Cardiac muscle cell (in vitro differentiated cells and primary cell): ENCODE results near the gene PHF24. TPM values are rescaled to one million over a fixed set of nuclear protein-coding genes. Genes with fewer than 3 reads are reported as not detected.
"Not testable (repeated sequence)": the region's sequence is repeated elsewhere in the genome, so short reads cannot be mapped to it uniquely, and the experiment has no call there.

Experiments
- DNase-seq, 2 donors: peaks; one replicate each; pipeline versions ENCODE4 v3.0.0 to v3.0.0-alpha.2; 2010 to 2017; ENCODE audit warnings: low read depth in 1 of 2, low spot score in 1 of 2
- H3K27ac ChIP-seq: fragments of 200-600 bp; sonication (generic); 2 replicates; pipeline ENCODE4 v1.5.1; 2016
- H3K27me3 ChIP-seq: fragments of 200-600 bp; sonication (generic); 2 replicates; pipeline ENCODE4 v1.6.0; 2016; ENCODE audit warnings: control low read depth
- H3K36me3 ChIP-seq: fragments of 200-600 bp; sonication (generic); 2 replicates; pipeline ENCODE4 v1.5.1; 2016; ENCODE audit warnings: control low read depth
- H3K4me1 ChIP-seq: fragments of 200-600 bp; sonication (generic); 2 replicates; pipeline ENCODE4 v1.8.1; 2017; ENCODE audit warnings: low read depth, mild to moderate bottlenecking, mixed run types
- H3K4me3 ChIP-seq: fragments of 200-600 bp; sonication (generic); 2 replicates; pipeline ENCODE4 v1.5.1; 2016; ENCODE audit warnings: mild to moderate bottlenecking
- H3K9me3 ChIP-seq: fragments of 200-600 bp; sonication (generic); 2 replicates; pipeline ENCODE4 v1.5.1; 2017; ENCODE audit warnings: low read depth, mild to moderate bottlenecking, control low read depth
- polyA plus RNA-seq: library from polyadenylated mRNA; unstranded; fragments of >200 nt; fragmentation: Nextera tagmentation; extraction: Ambion mirVana; gene quantifications from 2 replicates; pipeline ENCODE4 v1.2.1, GENCODE V29; 2016
- total RNA-seq: library from RNA; depleted of rRNA; stranded (reverse); fragments of >200 nt; gene quantifications from 2 replicates; pipeline ENCODE4 v1.2.3, GENCODE V29; 2016
- TF ChIP-seq, protein P1 (sequence below): IDR thresholded peaks from 2 replicates; pipeline ENCODE4 v1.5.1; 2012; ENCODE audit warnings: low read depth, mild to moderate bottlenecking, low read length

The PHF24 gene
- total RNA-seq, result 1.1 and 2.9 TPM in 2 replicates
- polyA plus RNA-seq, result 0.95 and 1.4 TPM in 2 replicates

DNA sequence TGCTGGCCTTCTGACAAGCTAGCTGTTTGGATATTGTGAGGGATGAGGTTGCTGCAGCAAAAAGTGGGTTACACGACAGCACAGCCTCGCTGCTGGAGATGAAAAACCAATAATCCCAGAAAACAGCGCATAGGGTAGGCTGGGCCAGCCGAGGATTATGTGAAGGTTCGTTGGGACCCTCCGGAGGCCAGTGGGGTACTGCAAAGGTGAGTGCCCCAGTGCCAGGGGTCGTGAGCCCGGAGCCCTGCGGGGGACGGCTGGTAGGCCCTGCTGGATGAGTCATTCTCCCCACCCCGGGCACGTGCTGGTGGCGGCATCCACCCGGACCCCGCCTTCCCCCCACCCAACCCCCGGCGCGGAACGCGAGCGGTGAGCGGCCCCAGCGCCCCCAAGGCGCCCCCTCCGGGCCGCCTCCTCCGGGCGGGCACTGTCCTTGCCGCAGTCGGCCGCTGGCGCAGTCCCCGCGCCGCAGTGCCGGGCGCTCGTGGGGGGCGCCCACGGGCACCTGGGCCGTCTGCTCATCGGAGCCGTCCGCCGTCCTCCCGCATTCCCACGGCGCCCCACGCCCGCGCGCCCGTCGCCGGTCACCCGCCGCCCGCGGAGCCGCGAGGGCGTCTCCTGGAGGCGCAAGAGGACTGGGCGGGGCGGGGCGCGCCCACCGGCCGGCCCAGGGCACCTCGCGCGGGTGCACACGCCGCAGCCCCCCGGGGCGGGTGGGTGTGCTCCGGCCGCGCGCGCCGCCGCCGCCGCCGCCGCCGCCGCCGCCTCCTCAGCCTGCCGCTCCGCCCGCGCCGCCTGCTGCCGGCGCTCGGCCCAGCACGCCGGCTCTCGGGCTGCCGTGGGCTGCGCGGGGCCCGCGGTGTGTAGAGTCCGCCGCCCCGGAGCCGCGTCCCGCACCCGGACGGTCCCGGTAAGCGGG is at the start of gene PHF24:
Gene PHF24 (plus strand): TSS at position 794 of the 919 bp plus-strand sequence. CDS start 13,014 bp downstream, outside the sequence.
- H3K27me3 ChIP-seq, result peaks cover 49% of the 10 kb centered on the region
- TF ChIP-seq, protein P1, sequence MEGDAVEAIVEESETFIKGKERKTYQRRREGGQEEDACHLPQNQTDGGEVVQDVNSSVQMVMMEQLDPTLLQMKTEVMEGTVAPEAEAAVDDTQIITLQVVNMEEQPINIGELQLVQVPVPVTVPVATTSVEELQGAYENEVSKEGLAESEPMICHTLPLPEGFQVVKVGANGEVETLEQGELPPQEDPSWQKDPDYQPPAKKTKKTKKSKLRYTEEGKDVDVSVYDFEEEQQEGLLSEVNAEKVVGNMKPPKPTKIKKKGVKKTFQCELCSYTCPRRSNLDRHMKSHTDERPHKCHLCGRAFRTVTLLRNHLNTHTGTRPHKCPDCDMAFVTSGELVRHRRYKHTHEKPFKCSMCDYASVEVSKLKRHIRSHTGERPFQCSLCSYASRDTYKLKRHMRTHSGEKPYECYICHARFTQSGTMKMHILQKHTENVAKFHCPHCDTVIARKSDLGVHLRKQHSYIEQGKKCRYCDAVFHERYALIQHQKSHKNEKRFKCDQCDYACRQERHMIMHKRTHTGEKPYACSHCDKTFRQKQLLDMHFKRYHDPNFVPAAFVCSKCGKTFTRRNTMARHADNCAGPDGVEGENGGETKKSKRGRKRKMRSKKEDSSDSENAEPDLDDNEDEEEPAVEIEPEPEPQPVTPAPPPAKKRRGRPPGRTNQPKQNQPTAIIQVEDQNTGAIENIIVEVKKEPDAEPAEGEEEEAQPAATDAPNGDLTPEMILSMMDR, result no peak

GRCh38 chr9:34927061-34927460 is 31.0 kb upstream of the PHF24 start:
- no peak for DNase-seq
- H3K27me3 ChIP-seq, result no peaks in the 10 kb centered on the region
- no peak overlapping the region for H3K4me3 ChIP-seq
- no peaks in the 10 kb centered on the region for H3K36me3 ChIP-seq
- H3K9me3 ChIP-seq, result no peaks in the 10 kb centered on the region
- H3K27ac ChIP-seq, result no peak overlapping the region
- TF ChIP-seq, protein P1, result no peak
- H3K4me1 ChIP-seq, result no peaks in the 10 kb centered on the region

More for the DNA sequence above, at the start of gene PHF24:
- peak within 1 kb of the TSS; percentile 50 for H3K4me3 ChIP-seq
- H3K36me3 ChIP-seq, result no peaks in the 10 kb centered on the region
- H3K27ac ChIP-seq, result no peak within 1 kb of the TSS
- DNase-seq, result peak; percentile 26 to 67
- H3K4me1 ChIP-seq, result no peaks in the 10 kb centered on the region
- H3K9me3 ChIP-seq, result no peaks in the 10 kb centered on the region

DNA sequence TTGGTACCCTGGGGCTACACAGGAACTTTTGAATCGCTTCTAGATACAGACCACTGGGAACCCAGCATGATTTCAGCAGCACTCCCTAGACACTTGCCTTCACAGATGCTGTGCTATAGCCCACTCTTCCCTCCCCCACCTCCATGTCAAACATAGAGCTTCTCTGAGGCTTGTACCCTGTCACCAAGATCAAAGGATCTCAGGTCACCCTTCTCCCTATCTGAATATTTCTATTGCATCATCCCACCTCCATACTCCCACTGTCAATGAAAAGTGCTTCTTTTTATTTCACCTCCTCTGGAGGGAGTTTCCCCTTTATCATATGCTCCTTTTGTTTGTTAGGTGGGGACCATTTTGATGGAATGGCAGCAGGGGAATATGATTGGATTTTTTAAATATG is 29.2 kb upstream of the PHF24 start:
- no peak for DNase-seq
- no peak overlapping the region for H3K27ac ChIP-seq
- TF ChIP-seq, protein P1, result no peak
- no peaks in the 10 kb centered on the region for H3K27me3 ChIP-seq
- no peaks in the 10 kb centered on the region for H3K4me1 ChIP-seq
- no peaks in the 10 kb centered on the region for H3K9me3 ChIP-seq
- H3K4me3 ChIP-seq, result no peak overlapping the region
- H3K36me3 ChIP-seq, result no peaks in the 10 kb centered on the region

DNA sequence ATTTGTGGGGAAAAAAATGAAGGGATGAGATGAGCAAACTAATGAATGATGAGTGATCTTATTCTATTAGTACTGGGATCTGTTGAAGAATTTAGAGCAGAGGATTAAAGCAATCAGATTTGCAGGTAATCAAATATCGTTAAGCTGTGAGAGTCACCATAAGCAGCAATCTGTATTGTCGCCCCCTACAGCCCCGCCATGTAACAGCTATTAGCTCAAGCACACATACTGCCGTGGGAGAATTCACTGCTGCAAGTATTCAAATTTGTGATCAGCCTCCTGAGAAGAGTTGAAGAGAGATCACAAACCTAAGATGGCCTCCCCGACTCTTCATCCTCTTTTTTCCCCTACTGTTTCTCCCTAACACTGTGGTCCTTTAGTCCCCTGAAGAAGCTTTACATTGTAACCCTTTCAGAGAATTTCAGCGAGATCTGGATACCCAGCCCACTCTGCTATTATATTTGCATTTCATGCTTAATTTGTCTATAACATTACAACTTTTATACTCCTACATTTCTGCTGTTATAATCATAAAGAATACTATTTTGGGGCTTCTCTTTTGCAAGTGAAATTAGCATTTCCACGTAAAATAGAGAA is 28.5 kb upstream of the PHF24 start:
- Histone ChIP-seq H3K27me3 (no peaks in the 10 kb centered on the region), H3K36me3 (no peaks in the 10 kb centered on the region), H3K4me3 (no peak overlapping the region), H3K27ac (no peak overlapping the region), H3K9me3 (no peaks in the 10 kb centered on the region), H3K4me1 (peaks cover 6% of the 10 kb centered on the region)
- TF ChIP-seq, protein P1, result peak; percentile 78
- peak; percentile 32 to 64 for DNase-seq

DNA sequence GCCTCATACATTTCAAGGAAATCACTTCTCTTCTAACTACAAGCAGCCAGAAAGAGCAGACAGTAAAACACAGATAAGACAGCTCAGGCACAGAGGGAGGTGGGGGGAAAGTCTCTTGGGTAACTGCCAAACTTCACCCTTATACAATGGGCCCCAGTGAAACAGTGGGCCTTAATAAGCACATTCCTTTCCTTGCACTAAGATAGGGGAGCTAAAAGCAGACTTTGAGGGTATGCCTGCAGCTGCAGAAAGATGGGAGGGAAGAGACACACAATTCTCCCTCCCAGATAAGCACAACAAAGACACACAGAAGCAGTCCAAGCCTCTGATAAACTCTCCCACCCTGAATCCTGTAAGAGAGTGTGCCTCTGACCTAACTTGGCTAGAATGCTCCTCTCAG is 18.1 kb upstream of the PHF24 start:
- peaks cover 28% of the 10 kb centered on the region for H3K4me1 ChIP-seq
- not testable (repeated sequence) for H3K36me3 ChIP-seq, H3K9me3 ChIP-seq, H3K4me3 ChIP-seq, H3K27me3 ChIP-seq
- peak; percentile 60 to 67 for DNase-seq
- H3K27ac ChIP-seq, result peak overlapping the region; percentile 88

DNA sequence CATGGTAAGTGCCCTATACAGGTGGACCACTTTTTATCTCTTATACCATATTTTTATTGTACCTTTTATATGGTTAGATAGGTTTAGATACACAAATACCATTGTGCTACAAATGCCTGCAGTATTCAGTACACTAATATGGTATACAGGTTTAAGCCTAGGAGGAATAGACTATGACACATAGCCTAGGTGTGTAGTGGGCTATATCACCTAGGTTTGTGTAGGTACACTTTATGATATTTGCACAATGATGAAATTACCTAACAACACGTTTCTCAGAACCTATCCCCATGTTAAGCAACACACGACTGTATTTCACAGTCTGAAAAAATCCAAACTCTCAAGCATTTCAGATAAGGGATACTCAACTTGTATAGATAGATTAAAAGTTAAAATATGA is 9.6 kb upstream of the PHF24 start:
- Histone ChIP-seq H3K4me1 (no peaks in the 10 kb centered on the region), H3K36me3 (no peaks in the 10 kb centered on the region), H3K9me3 (no peaks in the 10 kb centered on the region), H3K27me3 (peaks cover 6% of the 10 kb centered on the region), H3K4me3 (no peak overlapping the region), H3K27ac (no peak overlapping the region)
- no peak for DNase-seq
- TF ChIP-seq, protein P1, result no peak
